ENCODE measurements around the gene CEP63.

Gene CEP63

DNA sequence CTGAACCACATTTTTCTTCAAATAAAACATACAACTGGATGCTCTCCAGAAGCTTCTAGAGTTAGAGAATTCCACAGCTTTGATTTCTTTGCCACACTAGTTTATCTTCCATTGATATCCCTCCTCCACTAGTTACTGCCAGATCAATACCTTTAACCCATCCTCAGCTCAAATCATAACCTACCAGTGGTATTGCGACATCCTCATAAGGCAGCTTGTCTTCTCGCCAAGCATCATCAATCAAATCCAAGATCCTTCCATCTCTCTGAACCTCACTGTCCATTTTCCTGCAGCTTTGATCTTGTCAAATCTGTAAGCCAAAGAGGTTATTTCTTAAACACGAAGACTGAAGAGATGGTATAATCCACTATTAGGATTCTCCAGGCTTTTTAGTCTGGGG, 3.2 kb upstream of the CEP63 start:
- DNase-seq (ENCODE audit: low read depth), result no peak
- TF ChIP-seq, protein P1, sequence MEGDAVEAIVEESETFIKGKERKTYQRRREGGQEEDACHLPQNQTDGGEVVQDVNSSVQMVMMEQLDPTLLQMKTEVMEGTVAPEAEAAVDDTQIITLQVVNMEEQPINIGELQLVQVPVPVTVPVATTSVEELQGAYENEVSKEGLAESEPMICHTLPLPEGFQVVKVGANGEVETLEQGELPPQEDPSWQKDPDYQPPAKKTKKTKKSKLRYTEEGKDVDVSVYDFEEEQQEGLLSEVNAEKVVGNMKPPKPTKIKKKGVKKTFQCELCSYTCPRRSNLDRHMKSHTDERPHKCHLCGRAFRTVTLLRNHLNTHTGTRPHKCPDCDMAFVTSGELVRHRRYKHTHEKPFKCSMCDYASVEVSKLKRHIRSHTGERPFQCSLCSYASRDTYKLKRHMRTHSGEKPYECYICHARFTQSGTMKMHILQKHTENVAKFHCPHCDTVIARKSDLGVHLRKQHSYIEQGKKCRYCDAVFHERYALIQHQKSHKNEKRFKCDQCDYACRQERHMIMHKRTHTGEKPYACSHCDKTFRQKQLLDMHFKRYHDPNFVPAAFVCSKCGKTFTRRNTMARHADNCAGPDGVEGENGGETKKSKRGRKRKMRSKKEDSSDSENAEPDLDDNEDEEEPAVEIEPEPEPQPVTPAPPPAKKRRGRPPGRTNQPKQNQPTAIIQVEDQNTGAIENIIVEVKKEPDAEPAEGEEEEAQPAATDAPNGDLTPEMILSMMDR (IDR thresholded peaks at IDR 0.05; ENCODE audit: insufficient read depth, low read depth, low read length, missing control alignments), result no peak
- H3K4me3 ChIP-seq (ENCODE audit: low read depth, low read length), result no peak overlapping the region

DNA sequence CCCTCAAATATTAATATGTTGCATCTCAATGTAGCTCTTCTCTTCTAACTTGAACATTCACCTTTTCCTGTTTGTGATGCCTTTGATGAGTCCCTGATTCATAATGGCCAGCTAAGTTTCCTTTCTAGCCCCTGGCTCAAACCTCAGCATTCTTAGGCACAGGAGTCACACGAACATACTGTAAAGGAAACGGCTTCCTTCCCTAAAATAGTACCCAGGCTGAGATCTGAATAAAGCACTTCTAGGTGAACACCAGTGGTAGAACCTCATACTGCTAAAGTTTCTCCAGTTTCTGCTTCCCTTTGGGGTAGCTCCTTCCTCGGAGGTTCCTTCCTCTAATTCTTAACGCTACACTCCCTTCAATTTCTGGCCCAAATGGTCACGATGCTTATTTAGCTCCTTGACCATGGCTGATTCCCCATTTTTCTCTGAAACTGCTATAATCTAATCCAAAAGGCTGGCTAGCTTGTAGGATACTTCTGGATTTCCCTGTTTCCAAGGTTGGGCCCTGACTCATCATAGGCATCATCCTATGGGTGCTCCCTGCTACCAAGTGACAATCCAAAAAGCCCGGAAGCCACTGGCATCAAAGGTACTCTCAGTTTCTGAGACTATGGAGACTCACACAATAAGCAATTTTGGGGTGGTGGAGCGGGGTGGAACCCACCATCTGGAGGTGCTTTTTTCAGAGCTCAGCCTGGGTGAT, 2.5 kb upstream of the CEP63 start:
- DNase-seq (ENCODE audit: low read depth), result no peak
- no peak overlapping the region for H3K4me3 ChIP-seq (ENCODE audit: low read depth, low read length)
- TF ChIP-seq, protein P1 (IDR thresholded peaks at IDR 0.05; ENCODE audit: insufficient read depth, low read depth, low read length, missing control alignments), result no peak

DNA sequence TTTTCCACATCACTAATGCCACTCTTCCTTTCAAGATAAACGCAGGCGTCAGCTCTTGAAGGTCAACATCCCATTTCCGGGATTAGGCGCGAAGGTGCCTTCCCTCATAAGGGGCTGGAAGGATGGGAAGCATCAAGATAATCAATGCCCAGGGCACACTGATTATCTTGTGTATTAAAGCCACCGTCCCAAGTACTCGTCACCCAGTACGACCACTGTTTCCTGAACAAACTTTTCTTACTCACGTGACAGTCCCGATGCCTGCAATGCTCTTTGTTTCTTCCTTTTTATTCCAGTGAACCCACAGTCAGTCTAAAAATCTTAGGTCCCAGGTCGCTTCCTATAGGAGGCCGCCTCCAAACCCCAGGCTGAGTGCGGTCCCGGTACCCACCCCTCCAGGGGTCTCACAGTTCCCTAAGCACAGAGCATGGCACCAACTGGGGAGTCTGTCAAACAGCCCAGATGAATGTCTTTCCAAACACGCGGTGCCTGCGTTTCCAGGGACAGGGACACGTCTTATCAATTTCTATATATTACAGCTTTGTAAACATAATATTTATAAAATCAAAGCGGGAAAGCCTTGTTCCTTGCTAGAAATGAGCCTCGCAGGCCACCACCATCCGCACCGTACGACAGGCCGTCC, 661 bp upstream of the CEP63 start:
- TF ChIP-seq, protein P1 (IDR thresholded peaks at IDR 0.05; ENCODE audit: insufficient read depth, low read depth, low read length, missing control alignments), result no peak
- peak overlapping the region; percentile 95 for H3K4me3 ChIP-seq (ENCODE audit: low read depth, low read length)
- peak; percentile 40 for DNase-seq (ENCODE audit: low read depth)

DNA sequence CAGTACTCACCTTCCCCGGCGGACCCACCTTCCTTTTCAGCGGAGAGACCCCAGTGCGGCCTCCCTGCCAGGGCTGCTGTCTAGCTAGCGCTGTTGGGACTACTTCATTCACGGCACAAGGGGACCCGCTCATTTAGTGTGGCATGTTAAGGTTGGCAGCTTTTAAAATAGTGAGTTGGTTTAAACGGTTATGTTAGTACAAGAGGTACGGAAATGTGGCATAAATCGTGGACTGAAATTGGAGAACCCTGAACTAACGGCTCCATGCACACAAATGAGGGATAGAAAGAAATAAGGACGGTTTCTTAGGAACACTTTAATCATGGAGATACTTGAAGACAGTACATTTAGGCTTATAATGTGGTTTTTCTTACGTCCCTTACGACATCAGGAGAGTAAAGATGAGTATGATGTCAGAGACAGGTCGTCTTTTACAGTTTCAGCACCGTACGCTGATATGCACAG, 752 bp downstream of the CEP63 start:
- DNase-seq (ENCODE audit: low read depth), result peak; percentile 35
- TF ChIP-seq, protein P1 (IDR thresholded peaks at IDR 0.05; ENCODE audit: insufficient read depth, low read depth, low read length, missing control alignments), result no peak
- peak overlapping the region; percentile 95 for H3K4me3 ChIP-seq (ENCODE audit: low read depth, low read length)

DNA sequence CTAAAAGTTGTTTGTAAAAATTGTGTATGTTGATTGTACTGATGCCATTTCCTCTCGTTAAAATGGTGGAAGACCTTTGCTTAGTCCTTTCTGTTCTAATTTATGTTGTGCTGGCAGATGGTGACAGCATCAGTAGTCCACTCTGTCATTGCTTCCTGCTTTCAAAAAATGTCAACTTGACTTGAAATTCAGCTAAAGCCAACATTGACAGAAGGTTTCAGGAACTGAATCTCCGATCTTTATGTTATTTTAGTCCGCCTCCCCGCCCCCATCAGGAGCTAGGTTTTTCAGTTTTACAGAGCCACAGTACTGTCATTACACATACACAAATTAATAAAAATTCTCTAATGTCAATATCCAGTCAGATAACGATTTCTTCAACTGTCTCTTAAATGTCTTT, 1.5 kb downstream of the CEP63 start:
- peak; percentile 73 for DNase-seq (ENCODE audit: low read depth)
- H3K4me3 ChIP-seq (ENCODE audit: low read depth, low read length), result peak overlapping the region; percentile 95
- TF ChIP-seq, protein P1 (IDR thresholded peaks at IDR 0.05; ENCODE audit: insufficient read depth, low read depth, low read length, missing control alignments), result no peak

DNA sequence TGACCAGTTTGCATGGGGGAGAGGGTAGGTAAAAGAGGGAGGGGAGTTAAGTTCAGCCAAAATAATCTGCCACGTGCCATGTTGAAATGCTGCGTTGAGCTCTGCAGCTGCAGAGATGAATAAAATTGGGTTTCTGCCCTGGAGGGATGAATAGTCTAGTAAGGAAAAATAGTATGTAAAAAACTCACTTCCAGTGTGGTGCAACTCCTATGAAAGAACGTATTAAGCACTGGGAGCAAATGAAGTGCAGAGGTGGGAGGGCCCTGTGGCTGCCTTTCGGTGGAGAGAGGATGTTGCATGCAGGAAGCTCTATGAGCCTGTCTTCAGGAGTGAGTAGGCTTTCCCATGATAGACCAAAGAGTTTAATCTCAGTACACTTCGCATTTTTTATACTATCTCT, 8.6 kb downstream of the CEP63 start:
- no peak overlapping the region for H3K4me3 ChIP-seq (ENCODE audit: low read depth, low read length)
- TF ChIP-seq, protein P1 (IDR thresholded peaks at IDR 0.05; ENCODE audit: insufficient read depth, low read depth, low read length, missing control alignments), result no peak
- no peak for DNase-seq (ENCODE audit: low read depth)
